Neural crest cell (in vitro differentiated cells): ENCODE measurements around the gene CTU1. TPM values are rescaled to one million over a fixed set of nuclear protein-coding genes. Genes with fewer than 3 reads are reported as not detected.
A peak's percentile ranks its signal among the peaks of the same experiment; 100 is the strongest.

ENCODE experiments used
- DNase-seq: peaks from one replicate; pipeline ENCODE4 v3.0.0; 2021; ENCODE audit warnings: low read depth, mixed read lengths, low spot score
- H3K27ac Mint-ChIP-seq: one replicate; pipeline ENCODE4 v1.8.0; 2021; ENCODE audit warnings: mild to moderate bottlenecking, mixed read lengths; ENCODE audit not compliant: unreplicated experiment
- H3K27me3 Mint-ChIP-seq: 2 replicates; pipeline ENCODE4 v1.8.0; 2021; ENCODE audit warnings: low read depth, mild to moderate bottlenecking, mixed read lengths
- H3K36me3 Mint-ChIP-seq: 2 replicates; pipeline ENCODE4 v1.8.0; 2021; ENCODE audit warnings: low read depth, mild to moderate bottlenecking, mixed read lengths
- H3K4me1 Mint-ChIP-seq: 2 replicates; pipeline ENCODE4 v1.8.0; 2021; ENCODE audit warnings: mixed read lengths
- H3K4me3 Mint-ChIP-seq: one replicate; pipeline ENCODE4 v1.8.0; 2021; ENCODE audit warnings: mild to moderate bottlenecking, mixed read lengths
- H3K9me3 Mint-ChIP-seq: 2 replicates; pipeline ENCODE4 v1.8.0; 2021; ENCODE audit warnings: mixed read lengths
- total RNA-seq: library from RNA; stranded (reverse); gene quantifications from 2 replicates; pipeline ENCODE4 v1.2.1, GENCODE V29; 2021
- TF ChIP-seq, protein P1 (sequence below): fragments of 200-600 bp; sonication (generic); conservative IDR thresholded peaks from 2 replicates; pipeline ENCODE4 v1.5.0; 2021; ENCODE audit warnings: antibody characterized with exemption, mild to moderate bottlenecking

CTU1 gene
- total RNA-seq, 1 donor from 2014 or later, result 8.4 TPM

DNA sequence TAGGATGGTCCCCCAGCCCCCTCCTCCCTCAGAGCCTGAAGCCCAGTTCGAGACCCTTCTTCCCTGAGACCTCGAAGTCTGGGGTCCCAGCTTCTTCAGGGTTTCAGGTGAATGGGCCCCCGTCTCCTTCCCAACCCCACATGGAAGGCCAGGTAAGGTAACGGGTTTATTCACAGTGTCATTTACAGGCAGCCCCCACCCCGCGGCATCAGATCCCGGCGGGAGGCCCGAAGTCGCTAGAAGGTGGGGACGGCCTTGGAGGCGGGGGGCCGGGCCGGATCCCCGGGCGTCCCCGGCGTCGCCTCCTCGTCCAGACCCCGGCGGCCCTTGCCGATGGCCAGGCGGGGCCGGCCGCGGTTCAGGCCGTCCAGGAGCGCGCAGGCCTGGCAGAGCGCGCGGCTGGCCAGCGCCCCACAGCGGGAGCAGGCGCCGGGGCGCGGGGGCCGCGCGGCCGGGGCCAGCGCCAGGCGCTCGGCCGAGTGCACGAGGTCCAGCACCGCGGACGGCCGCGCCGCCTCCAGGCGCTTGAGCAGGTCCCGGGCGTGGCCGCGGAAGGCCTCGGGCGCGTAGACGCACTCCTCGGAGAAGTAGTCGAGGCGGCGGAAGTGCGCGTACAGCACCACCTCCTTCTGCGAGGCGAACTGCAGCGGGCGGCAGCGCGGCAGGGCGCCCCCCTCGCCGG is 9.7 kb downstream of the CTU1 start:
- no peak overlapping the region for H3K4me3 Mint-ChIP-seq
- H3K4me1 Mint-ChIP-seq, result peaks cover 3% of the 10 kb centered on the region
- H3K27ac Mint-ChIP-seq, result no peak overlapping the region
- TF ChIP-seq, protein P1, sequence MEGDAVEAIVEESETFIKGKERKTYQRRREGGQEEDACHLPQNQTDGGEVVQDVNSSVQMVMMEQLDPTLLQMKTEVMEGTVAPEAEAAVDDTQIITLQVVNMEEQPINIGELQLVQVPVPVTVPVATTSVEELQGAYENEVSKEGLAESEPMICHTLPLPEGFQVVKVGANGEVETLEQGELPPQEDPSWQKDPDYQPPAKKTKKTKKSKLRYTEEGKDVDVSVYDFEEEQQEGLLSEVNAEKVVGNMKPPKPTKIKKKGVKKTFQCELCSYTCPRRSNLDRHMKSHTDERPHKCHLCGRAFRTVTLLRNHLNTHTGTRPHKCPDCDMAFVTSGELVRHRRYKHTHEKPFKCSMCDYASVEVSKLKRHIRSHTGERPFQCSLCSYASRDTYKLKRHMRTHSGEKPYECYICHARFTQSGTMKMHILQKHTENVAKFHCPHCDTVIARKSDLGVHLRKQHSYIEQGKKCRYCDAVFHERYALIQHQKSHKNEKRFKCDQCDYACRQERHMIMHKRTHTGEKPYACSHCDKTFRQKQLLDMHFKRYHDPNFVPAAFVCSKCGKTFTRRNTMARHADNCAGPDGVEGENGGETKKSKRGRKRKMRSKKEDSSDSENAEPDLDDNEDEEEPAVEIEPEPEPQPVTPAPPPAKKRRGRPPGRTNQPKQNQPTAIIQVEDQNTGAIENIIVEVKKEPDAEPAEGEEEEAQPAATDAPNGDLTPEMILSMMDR, result no peak
- DNase-seq, result no peak
- no peaks in the 10 kb centered on the region for H3K36me3 Mint-ChIP-seq
- no peaks in the 10 kb centered on the region for H3K27me3 Mint-ChIP-seq
- H3K9me3 Mint-ChIP-seq, result no peaks in the 10 kb centered on the region

DNA sequence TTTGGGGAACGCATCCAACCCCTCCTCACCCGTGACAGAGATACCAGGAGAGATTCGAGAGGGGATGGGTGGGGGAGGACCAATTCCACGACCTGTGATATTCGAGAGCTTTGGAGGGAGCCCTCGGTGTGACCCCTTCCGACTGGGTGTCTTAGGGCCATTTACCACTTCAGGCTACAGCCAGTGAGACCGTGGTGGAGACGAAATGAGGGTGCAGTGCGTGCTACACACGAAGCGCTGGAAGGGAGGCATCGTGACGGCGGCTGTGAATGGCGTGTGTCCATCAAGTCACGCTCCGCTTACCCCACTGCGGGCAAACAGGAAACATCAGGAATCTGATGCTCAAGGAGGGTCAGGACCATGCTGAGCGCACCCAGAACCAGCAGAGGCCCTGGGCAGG is 10.4 kb downstream of the CTU1 start:
- H3K36me3 Mint-ChIP-seq, result no peaks in the 10 kb centered on the region
- no peak overlapping the region for H3K4me3 Mint-ChIP-seq
- peaks cover 3% of the 10 kb centered on the region for H3K4me1 Mint-ChIP-seq
- no peak for DNase-seq
- no peaks in the 10 kb centered on the region for H3K9me3 Mint-ChIP-seq
- TF ChIP-seq, protein P1, result no peak
- H3K27ac Mint-ChIP-seq, result no peak overlapping the region
- H3K27me3 Mint-ChIP-seq, result no peaks in the 10 kb centered on the region

GRCh38 chr19:51097166-51097738 is 11.0 kb downstream of the CTU1 start:
- H3K27ac Mint-ChIP-seq, result no peak overlapping the region
- H3K27me3 Mint-ChIP-seq, result no peaks in the 10 kb centered on the region
- H3K4me3 Mint-ChIP-seq, result no peak overlapping the region
- H3K9me3 Mint-ChIP-seq, result no peaks in the 10 kb centered on the region
- TF ChIP-seq, protein P1, result peak; percentile 69
- H3K36me3 Mint-ChIP-seq, result no peaks in the 10 kb centered on the region
- peak; percentile 60 for DNase-seq
- peaks cover 3% of the 10 kb centered on the region for H3K4me1 Mint-ChIP-seq

GRCh38 chr19:51096473-51097165 is 11.6 kb downstream of the CTU1 start:
- Mint-ChIP-seq H3K4me1 (peaks cover 3% of the 10 kb centered on the region), H3K27me3 (no peaks in the 10 kb centered on the region), H3K9me3 (no peaks in the 10 kb centered on the region), H3K4me3 (no peak overlapping the region), H3K27ac (no peak overlapping the region), H3K36me3 (no peaks in the 10 kb centered on the region)
- TF ChIP-seq, protein P1, result peak; percentile 34
- DNase-seq, result no peak

GRCh38 chr19:51094696-51095279 is 13.4 kb downstream of the CTU1 start:
- DNase-seq, result peak; percentile 63
- H3K9me3 Mint-ChIP-seq, result no peaks in the 10 kb centered on the region
- H3K27ac Mint-ChIP-seq, result no peak overlapping the region

More at GRCh38 chr19:51094696-51095279, 13.4 kb downstream of the CTU1 start:
- Mint-ChIP-seq H3K36me3 (no peaks in the 10 kb centered on the region), H3K4me1 (peaks cover 3% of the 10 kb centered on the region), H3K27me3 (peaks cover under 1% of the 10 kb centered on the region), H3K4me3 (no peak overlapping the region)
- TF ChIP-seq, protein P1, result peak; percentile 85
